HEK293 (cell line): ENCODE measurements around the gene ABCG1.

Experiments
- ZBTB1 ChIP-seq: fragments of 450-650 bp; formaldehyde crosslinking; IDR thresholded peaks from 2 replicates; pipeline ENCODE4 v1.5.1; 2016; ENCODE audit warnings: missing biosample characterization, missing genetic modification characterization
- ZNF280C ChIP-seq: fragments of 450-650 bp; formaldehyde crosslinking; IDR thresholded peaks from 2 replicates; pipeline ENCODE4 v1.5.1; 2016; ENCODE audit warnings: missing biosample characterization, missing genetic modification characterization
- TF ChIP-seq, protein P1 (sequence below): fragments of 450-650 bp; formaldehyde crosslinking; IDR thresholded peaks from 2 replicates; pipeline ENCODE4 v1.5.1; 2016; ENCODE audit warnings: missing biosample characterization, missing genetic modification characterization
- TF ChIP-seq, protein P2 (sequence below): fragments of 450-650 bp; formaldehyde crosslinking; IDR thresholded peaks from 2 replicates; pipeline ENCODE4 v1.5.1; 2016; ENCODE audit warnings: missing biosample characterization, missing genetic modification characterization

DNA sequence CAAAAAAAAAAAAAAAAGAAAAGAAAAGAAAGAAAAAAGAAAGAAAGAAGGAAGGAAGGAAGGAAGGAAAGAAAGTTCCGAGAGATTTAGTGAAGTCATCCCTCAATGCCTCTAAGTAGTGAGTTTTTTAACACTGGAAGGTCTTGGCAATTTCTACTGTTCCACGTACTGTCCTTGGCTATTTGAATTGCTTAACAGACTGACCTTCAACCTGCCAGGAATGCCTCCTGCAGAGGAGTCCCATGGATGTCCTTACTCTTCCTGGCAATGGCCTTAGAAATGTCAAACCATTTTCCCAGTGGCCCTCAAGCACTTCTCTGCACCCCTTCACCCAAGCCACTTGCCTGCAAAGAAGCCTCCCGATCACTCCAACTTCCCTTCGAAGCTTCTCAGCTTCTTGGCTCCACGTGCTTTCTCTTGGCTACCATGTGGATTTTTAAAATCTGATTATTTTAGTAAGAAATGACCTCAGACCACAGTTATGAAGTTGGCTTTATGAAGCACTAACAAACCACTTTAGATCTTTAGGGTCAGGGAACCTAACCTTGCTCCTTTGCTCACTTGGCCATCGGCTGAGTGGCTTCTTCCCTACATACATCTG, 43.7 kb upstream of the ABCG1 start:
- TF ChIP-seq, protein P1, sequence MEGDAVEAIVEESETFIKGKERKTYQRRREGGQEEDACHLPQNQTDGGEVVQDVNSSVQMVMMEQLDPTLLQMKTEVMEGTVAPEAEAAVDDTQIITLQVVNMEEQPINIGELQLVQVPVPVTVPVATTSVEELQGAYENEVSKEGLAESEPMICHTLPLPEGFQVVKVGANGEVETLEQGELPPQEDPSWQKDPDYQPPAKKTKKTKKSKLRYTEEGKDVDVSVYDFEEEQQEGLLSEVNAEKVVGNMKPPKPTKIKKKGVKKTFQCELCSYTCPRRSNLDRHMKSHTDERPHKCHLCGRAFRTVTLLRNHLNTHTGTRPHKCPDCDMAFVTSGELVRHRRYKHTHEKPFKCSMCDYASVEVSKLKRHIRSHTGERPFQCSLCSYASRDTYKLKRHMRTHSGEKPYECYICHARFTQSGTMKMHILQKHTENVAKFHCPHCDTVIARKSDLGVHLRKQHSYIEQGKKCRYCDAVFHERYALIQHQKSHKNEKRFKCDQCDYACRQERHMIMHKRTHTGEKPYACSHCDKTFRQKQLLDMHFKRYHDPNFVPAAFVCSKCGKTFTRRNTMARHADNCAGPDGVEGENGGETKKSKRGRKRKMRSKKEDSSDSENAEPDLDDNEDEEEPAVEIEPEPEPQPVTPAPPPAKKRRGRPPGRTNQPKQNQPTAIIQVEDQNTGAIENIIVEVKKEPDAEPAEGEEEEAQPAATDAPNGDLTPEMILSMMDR = no peak
- no peak for TF ChIP-seq ZNF280C (tag by site-specific recombination)
- no peak for TF ChIP-seq ZBTB1 (tag by site-specific recombination)
- TF ChIP-seq, protein P2, sequence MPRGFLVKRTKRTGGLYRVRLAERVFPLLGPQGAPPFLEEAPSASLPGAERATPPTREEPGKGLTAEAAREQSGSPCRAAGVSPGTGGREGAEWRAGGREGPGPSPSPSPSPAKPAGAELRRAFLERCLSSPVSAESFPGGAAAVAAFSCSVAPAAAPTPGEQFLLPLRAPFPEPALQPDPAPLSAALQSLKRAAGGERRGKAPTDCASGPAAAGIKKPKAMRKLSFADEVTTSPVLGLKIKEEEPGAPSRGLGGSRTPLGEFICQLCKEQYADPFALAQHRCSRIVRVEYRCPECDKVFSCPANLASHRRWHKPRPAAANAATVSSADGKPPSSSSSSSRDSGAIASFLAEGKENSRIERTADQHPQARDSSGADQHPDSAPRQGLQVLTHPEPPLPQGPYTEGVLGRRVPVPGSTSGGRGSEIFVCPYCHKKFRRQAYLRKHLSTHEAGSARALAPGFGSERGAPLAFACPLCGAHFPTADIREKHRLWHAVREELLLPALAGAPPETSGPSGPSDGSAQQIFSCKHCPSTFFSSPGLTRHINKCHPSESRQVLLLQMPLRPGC (tag by site-specific recombination) = no peak
